Osteoblast (primary cell): Measurements from ENCODE around the gene FILIP1L. TPM values are rescaled to one million over a fixed set of nuclear protein-coding genes. Genes with fewer than 3 reads are reported as not detected.

Source experiments
- DNase-seq: peaks from one replicate; pipeline ENCODE4 v3.0.0; 2011; ENCODE audit warnings: low spot score, mixed read lengths; ENCODE audit not compliant: insufficient read length; ENCODE audit errors: missing footprints
- H2AFZ ChIP-seq: 2 replicates; pipeline ENCODE4 v1.6.0; 2011; ENCODE audit warnings: mild to moderate bottlenecking, low read length
- H3K27ac ChIP-seq: 2 replicates; pipeline ENCODE4 v1.5.1; 2011; ENCODE audit warnings: mild to moderate bottlenecking, low read depth, low read length, moderate library complexity
- H3K27me3 ChIP-seq: 2 replicates; pipeline ENCODE4 v1.6.0; 2012; ENCODE audit warnings: mild to moderate bottlenecking, control low read depth, inconsistent platforms, low read length, moderate library complexity; ENCODE audit not compliant: insufficient read depth
- H3K36me3 ChIP-seq: 2 replicates; pipeline ENCODE4 v1.5.1; 2011; ENCODE audit warnings: mild to moderate bottlenecking, low read length, control low read depth, moderate library complexity; ENCODE audit not compliant: insufficient read depth
- H3K4me1 ChIP-seq: 2 replicates; pipeline ENCODE4 v1.5.1; 2011; ENCODE audit warnings: mild to moderate bottlenecking, low read length, control low read depth, moderate library complexity; ENCODE audit not compliant: insufficient read depth
- H3K4me2 ChIP-seq: 2 replicates; pipeline ENCODE4 v1.6.0; 2011; ENCODE audit warnings: mild to moderate bottlenecking, low read length; ENCODE audit not compliant: insufficient read depth
- H3K4me3 ChIP-seq: fragments of 200-600 bp; sonication (generic); 3 replicates; pipeline ENCODE4 v1.5.1; 2012; ENCODE audit warnings: mild to moderate bottlenecking, low read length, inconsistent platforms; ENCODE audit not compliant: insufficient read depth
- H3K79me2 ChIP-seq: 2 replicates; pipeline ENCODE4 v1.6.0; 2012; ENCODE audit warnings: mild to moderate bottlenecking, low read length, control low read depth, inconsistent platforms; ENCODE audit not compliant: insufficient read depth
- H3K9me3 ChIP-seq: 2 replicates; pipeline ENCODE4 v1.5.1; 2011; ENCODE audit warnings: low read depth, low read length, control low read depth
- H4K20me1 ChIP-seq: 2 replicates; pipeline ENCODE4 v1.6.0; 2012; ENCODE audit warnings: mild to moderate bottlenecking, low read length, control low read depth; ENCODE audit not compliant: insufficient read depth
- CTCF ChIP-seq: IDR thresholded peaks from 2 replicates; pipeline ENCODE4 v1.5.1; 2011; ENCODE audit warnings: mild to moderate bottlenecking, low read depth, low read length, moderate library complexity; ENCODE audit errors: extremely low read depth
- total RNA-seq: library from RNA; depleted of rRNA; stranded (reverse); fragments of >200 nt; gene quantifications from 2 replicates; pipeline ENCODE4 v1.2.3, GENCODE V29; 2012

FILIP1L gene
- total RNA-seq, 1 donor: 5.8 TPM

- H3K79me2 ChIP-seq: peaks cover 62% of the 10 kb centered on the region
Observed at GRCh38 chr3:99855900-99856299, 258.4 kb downstream of the FILIP1L start.

GRCh38 chr3:99854756-99855298 lies 259.5 kb downstream of the FILIP1L start:
- Histone ChIP-seq H3K36me3 (peaks cover 9% of the 10 kb centered on the region), H3K79me2 (peaks cover 66% of the 10 kb centered on the region), H3K27ac (no peak overlapping the region), H3K9me3 (no peaks in the 10 kb centered on the region), H3K4me1 (peaks cover 26% of the 10 kb centered on the region), H3K4me2 (no peak overlapping the region), H2AFZ (no peak overlapping the region), H3K4me3 (no peak overlapping the region), H3K27me3 (no peaks in the 10 kb centered on the region), H4K20me1 (no peaks in the 10 kb centered on the region)
- TF ChIP-seq CTCF: no peak
- DNase-seq: no peak

More at GRCh38 chr3:99855900-99856299, 258.4 kb downstream of the FILIP1L start:
- no peak for TF ChIP-seq CTCF
- Histone ChIP-seq H3K4me3 (no peak overlapping the region), H4K20me1 (no peaks in the 10 kb centered on the region), H3K4me2 (no peak overlapping the region), H3K27me3 (no peaks in the 10 kb centered on the region), H2AFZ (no peak overlapping the region), H3K36me3 (peaks cover 3% of the 10 kb centered on the region), H3K4me1 (peaks cover 36% of the 10 kb centered on the region), H3K9me3 (no peaks in the 10 kb centered on the region), H3K27ac (peak overlapping the region; percentile 21)
- DNase-seq: no peak

GRCh38 chr3:99852851-99853250 lies 261.4 kb downstream of the FILIP1L start:
- no peak for DNase-seq
- no peaks in the 10 kb centered on the region for H4K20me1 ChIP-seq

GRCh38 chr3:99851955-99852354 lies 262.3 kb downstream of the FILIP1L start:
- H3K27me3 ChIP-seq: no peaks in the 10 kb centered on the region
- H3K4me3 ChIP-seq: no peak overlapping the region
- no peak for TF ChIP-seq CTCF
- DNase-seq: no peak
- H4K20me1 ChIP-seq: no peaks in the 10 kb centered on the region
- H2AFZ ChIP-seq: no peak overlapping the region
- peaks cover 7% of the 10 kb centered on the region for H3K4me1 ChIP-seq
- no peak overlapping the region for H3K27ac ChIP-seq
- peaks cover 60% of the 10 kb centered on the region for H3K79me2 ChIP-seq
- H3K36me3 ChIP-seq: peaks cover 16% of the 10 kb centered on the region
- no peak overlapping the region for H3K4me2 ChIP-seq
- H3K9me3 ChIP-seq: no peaks in the 10 kb centered on the region

More at GRCh38 chr3:99852851-99853250, 261.4 kb downstream of the FILIP1L start:
- Histone ChIP-seq H3K27ac (no peak overlapping the region), H3K79me2 (peaks cover 68% of the 10 kb centered on the region), H3K4me3 (no peak overlapping the region), H2AFZ (no peak overlapping the region), H3K36me3 (peaks cover 16% of the 10 kb centered on the region), H3K4me2 (no peak overlapping the region), H3K9me3 (no peaks in the 10 kb centered on the region), H3K4me1 (peaks cover 12% of the 10 kb centered on the region), H3K27me3 (no peaks in the 10 kb centered on the region)
- TF ChIP-seq CTCF: no peak
